Activated gamma-delta T cell treated with Interleukin-2 at 50 U/mL for 16 hours (primary cell): ENCODE measurements around the gene CATSPER2.
"Not testable (repeated sequence)": the region's sequence is repeated elsewhere in the genome, so short reads cannot be mapped to it uniquely, and the experiment has no call there.

Experiments used
- DNase-seq: peaks from one replicate; pipeline ENCODE4 v3.0.0-alpha.2; 2020

Gene CATSPER2

GRCh38 chr15:43648649-43649429, at the start of gene CATSPER2:
TSS of gene CATSPER2 (minus strand) at chr15:43648844. CDS start at chr15:43648061, 783 bp downstream.
- no peak for DNase-seq

- not testable (repeated sequence) for DNase-seq
Measured at GRCh38 chr15:43693148-43694022, 44.7 kb upstream of the CATSPER2 start, which contains the start of gene CKMT1A. TSS of gene CKMT1A (plus strand) at chr15:43693859. CDS start at chr15:43694051, 192 bp downstream.

GRCh38 chr15:43692679-43693078, 44.0 kb upstream of the CATSPER2 start:
- DNase-seq, result not testable (repeated sequence)

GRCh38 chr15:43689604-43690301, 41.1 kb upstream of the CATSPER2 start:
- not testable (repeated sequence) for DNase-seq

GRCh38 chr15:43674175-43674574, 25.5 kb upstream of the CATSPER2 start:
- DNase-seq, result not testable (repeated sequence)

GRCh38 chr15:43666177-43666576, 17.5 kb upstream of the CATSPER2 start:
- not testable (repeated sequence) for DNase-seq

GRCh38 chr15:43663333-43663732, 14.7 kb upstream of the CATSPER2 start:
- not testable (repeated sequence) for DNase-seq

GRCh38 chr15:43662293-43662692, 13.6 kb upstream of the CATSPER2 start:
- not testable (repeated sequence) for DNase-seq

- DNase-seq, result not testable (repeated sequence)
Measured at GRCh38 chr15:43659727-43660126, 11.1 kb upstream of the CATSPER2 start.

- DNase-seq, result not testable (repeated sequence)
Measured at GRCh38 chr15:43649430-43649926, 834 bp upstream of the CATSPER2 start.

GRCh38 chr15:43638464-43639204, 10.0 kb downstream of the CATSPER2 start:
- DNase-seq, result not testable (repeated sequence)

- not testable (repeated sequence) for DNase-seq
Measured at GRCh38 chr15:43626937-43627336, 21.7 kb downstream of the CATSPER2 start.

GRCh38 chr15:43625106-43625505, 23.5 kb downstream of the CATSPER2 start:
- no peak for DNase-seq

GRCh38 chr15:43622068-43622799, 26.4 kb downstream of the CATSPER2 start:
- DNase-seq, result not testable (repeated sequence)

GRCh38 chr15:43618700-43619099, 29.9 kb downstream of the CATSPER2 start, which contains the start of gene STRC:
TSS of gene STRC (minus strand) at chr15:43618800. CDS start at chr15:43618722, 78 bp downstream.
- DNase-seq, result not testable (repeated sequence)

GRCh38 chr15:43617750-43618149, 30.9 kb downstream of the CATSPER2 start:
- DNase-seq, result not testable (repeated sequence)

GRCh38 chr15:43602233-43602632, 46.4 kb downstream of the CATSPER2 start:
- not testable (repeated sequence) for DNase-seq

- DNase-seq, result not testable (repeated sequence)
Measured at GRCh38 chr15:43600200-43600599, 48.4 kb downstream of the CATSPER2 start.

- DNase-seq, result not testable (repeated sequence)
Measured at GRCh38 chr15:43599131-43599530, 49.5 kb downstream of the CATSPER2 start.

GRCh38 chr15:43593328-43594190, 55.1 kb downstream of the CATSPER2 start, which contains the start of gene CKMT1B:
TSS of gene CKMT1B (plus strand) at chr15:43594027. CDS start at chr15:43594219, 192 bp downstream.
- DNase-seq, result not testable (repeated sequence)
